Measurements from ENCODE around the gene FRMD6.
"Not testable (repeated sequence)": the region's sequence is repeated elsewhere in the genome, so short reads cannot be mapped to it uniquely, and the experiment has no call there.

Gene FRMD6

DNA sequence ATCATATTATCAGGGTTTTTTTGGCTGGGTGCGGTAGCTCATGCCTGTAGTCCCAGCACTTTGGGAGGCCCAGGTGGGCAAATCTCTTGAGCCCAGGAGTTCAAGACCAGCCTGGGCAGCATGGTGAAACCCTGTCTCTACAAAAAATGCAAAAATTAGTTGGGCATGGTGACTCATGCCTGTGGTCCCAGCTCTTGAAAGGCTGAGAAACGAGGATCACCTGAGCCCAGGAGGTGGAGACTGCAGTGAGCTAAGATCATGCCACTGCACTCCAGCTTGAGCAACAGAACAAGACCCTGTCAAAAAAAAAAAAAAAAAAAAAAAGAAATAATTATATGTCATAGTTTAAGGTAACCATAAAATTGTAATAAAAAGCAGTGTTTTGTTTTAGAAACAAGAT, 18.4 kb upstream of the FRMD6 start:
- not testable (repeated sequence) for DNase-seq

DNA sequence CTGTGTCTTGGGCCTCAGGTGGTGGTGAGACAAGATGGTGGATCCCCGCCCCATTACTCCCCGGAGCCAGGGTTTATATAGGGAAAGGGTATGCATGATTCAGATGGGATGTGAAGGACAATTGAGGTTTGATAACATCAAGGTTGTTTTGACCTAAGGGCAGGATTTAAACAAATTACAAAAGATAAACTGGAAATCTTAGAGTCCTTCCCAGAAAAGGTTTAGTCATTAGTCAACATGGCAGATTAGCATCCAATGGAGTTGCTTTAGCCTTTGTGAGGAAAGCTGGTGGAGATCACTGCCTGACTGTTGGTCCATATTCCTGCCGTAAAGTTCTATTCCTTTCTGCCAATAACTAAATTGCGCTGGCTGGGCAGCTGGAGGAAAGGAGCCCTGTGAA, 15.6 kb upstream of the FRMD6 start:
- DNase-seq, result no peak

- DNase-seq, result no peak
These were observed 13.4 kb upstream of the FRMD6 start for GRCh38 chr14:51638071-51638944.

DNA sequence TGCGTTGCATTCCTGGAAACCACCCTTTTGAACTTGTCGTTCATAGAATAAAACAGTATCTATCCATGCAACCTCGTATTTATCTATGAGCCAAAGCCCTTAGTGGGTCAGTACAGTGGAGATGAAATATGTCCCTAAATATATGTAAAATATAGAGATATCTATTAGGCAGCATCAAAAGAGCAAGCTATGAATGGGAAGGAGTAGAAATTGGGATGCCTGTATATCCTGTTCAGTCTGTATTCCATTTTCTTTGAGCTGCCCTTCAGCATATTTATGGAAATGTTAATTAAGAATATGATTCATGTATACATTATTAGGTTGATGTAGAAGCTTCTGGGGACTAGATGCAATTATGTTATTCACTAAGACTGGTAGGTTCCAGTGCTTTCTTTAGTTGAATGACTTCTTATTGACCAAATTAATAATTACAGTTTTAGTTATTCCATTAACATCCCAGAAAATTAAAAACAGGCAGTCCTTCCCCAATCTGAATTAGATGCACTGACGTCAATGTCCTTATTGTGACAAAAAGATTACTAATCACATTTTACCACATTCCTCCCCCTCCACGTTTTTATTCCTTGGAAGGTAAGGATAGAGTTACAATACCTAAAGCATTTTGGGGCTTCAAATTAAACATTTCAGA, 11.9 kb upstream of the FRMD6 start:
- no peak for DNase-seq

- DNase-seq, result no peak
These were observed 8.6 kb upstream of the FRMD6 start for GRCh38 chr14:51643140-51643539.

DNA sequence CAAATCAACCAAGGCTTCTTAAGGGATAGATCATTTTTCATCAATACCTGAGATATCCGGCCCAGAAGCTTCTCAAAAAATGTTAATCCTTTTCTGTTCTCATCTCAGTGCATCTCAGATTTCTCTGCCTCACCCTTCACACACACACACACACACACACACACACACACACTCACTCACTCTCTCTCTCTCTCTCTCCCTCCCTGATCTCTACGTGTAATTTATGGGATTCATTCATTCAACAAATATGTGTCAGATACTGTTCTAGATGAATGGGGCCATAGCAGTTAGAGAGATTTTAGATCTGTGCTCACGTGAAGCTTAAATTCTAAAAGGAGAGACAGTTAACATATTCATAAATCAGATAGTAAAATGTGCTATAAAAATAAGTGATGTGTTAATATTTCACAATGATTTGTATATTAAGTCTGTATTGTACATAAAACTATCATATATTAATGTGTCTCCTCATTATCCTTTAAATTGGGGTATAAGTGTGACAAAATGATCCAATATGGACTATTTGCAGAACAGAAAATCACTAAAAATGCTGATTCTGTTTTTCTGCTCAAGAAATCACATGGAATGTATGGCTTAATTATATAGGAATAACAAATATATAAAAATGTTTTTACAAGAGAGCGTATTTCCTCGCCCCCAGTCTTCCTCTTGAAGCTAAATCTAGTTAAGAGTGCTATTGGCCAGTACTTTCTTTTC, 7.3 kb upstream of the FRMD6 start:
- no peak for DNase-seq

DNA sequence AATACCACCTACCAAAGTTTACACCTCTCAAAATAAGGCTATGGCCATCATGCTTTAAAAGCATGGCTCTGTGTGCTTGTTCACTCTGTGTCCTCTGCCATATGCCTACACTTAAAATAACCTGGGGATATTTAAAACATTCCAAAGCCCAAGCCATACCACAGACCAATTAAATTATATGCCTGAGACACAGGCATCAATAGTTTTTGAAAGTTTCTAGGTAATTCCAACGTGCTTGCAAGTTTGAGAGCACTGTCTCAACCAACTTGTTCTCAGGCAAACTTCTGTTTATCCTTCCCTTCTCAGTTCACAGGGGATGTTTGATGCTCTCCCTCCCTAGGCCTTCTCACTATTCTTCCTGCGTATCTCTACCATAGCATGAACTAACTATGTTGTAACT, 3.4 kb upstream of the FRMD6 start:
- no peak for DNase-seq

DNA sequence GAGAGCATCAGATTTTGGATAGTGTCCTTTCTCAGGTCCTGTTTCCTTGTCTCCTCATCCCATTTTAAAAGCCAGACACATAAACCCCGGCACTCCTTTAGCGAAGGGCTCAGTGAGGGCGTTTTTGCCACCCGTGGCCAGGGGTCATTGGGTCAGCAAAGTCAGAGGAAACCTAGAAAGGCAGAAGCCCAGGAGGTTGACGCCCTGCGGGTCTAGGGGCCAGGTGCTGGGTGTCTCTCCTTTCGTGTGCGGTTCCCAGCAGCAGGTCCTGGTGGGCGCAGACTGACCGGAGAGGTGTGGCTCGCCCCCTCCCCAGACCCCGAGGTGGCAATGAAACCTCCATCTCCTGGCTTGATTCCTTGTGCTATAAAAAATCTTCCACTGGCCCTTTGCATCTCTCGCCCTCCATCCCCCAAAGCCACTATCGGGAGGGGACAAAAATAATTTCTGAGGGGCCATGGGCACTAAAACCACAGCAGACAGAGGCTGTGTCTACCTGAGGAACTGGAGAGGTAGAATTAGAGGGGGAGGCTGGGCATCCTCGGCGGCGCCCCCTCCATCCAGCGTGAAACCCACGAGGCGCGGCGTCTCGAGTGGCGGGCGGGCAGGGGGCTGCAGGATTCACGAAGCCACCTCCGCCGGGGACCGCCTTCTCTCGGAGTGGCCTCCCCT, 858 bp upstream of the FRMD6 start:
- DNase-seq, result peak; percentile 45

GRCh38 chr14:51652168-51653078, 713 bp downstream of the FRMD6 start:
- DNase-seq, result peak; percentile 69

DNA sequence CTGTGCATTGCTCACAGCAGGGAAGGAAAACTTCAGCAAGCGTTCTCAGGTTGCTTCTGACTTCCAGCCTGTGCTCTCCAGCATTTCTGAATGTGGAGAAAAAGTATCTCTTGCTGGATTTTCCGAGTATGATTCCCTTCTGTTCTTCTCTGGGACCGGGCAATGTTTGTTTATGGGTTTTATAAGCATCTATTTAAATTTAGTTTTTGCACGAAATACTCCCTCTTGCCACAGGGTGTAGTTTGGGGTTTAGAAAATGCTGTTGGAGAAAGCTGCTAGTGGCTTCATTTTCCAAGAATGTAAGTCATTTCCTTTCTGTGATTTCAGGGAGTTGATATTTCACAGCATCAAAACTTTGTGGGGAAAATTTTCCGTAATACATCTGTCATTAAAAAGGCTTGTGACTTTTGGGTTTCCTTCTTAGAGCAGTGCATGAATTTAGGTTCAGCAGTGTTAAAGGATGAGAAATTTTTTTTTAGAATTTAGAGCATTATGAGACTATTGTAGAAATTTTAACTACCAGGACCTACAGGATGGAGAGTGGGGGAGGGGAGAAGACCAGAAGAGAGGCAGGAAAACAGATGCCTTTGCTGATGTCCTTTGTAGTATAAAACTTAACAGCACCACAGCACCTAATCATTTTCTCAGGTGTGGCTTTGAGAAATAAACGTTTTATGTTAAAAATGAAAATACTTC, 1.5 kb downstream of the FRMD6 start:
- DNase-seq, result peak; percentile 61

DNA sequence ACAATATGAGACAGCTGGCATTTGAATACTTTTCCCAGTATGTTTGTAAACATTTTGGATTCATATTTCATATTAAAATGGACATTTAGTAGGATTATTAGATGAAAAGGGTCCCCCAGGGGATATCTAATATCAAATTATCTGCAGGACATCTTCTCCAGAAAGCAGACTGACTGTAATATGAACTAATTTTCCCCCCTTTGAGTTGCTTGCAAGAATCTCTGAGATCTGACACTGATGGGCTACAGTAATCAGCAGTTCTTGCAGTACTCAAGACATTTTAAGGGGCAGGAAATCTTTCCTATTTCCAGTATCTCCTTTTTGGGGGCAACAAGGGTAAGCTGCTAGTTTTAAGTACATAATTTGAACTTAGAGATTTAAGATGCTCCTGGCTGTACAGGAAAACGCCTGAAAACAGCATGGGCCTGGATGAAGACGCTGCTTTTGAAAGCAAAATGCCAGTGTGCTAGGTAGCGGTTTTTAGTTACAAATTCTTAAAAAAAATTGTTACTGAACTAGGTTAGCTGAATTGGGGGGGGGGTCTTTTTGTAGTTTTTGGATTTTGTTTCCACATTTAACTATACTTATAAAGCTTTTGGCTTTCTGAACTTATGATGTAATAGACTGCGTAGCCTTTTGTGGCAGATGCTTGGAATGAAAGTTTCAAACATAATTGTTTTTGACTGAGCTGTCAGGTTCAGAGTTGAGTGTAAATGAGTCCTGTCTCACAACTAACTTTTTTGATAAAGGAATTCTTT, 2.2 kb downstream of the FRMD6 start:
- peak; percentile 80 for DNase-seq

DNA sequence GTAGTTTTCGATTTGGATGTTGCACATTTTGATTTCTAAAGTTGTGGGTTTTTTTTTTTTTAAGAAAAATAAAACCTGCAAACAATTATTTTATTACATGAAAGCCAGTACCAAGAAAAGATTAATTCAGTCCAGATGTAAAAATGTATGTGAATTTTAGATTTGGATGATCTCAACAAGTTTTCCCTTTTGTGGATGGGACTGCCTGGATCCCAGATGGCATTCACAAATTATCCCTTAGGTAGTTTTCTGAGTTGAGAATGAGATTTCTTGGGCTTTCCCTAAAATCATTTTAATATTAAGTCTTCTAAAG, 2.8 kb downstream of the FRMD6 start:
- no peak for DNase-seq

DNA sequence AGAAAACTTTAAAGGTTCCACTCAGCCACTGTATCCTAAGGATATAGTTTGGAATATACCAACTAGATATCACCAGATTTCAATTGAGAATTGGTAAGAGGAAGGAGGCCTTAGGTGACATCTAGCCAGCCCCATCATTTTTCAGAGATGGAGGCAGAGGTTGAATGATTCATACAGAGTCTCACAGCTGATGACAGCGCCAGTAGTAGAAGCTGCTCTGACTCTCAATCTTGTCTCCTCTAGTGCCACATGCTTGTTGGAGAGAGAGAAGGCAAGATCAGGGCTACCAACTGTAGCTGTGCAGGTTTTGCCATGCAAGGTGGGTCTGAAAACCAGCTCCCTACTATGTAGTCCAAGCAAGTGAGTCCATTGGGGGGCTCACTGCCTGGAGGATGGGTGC, 6.1 kb downstream of the FRMD6 start:
- no peak for DNase-seq

DNA sequence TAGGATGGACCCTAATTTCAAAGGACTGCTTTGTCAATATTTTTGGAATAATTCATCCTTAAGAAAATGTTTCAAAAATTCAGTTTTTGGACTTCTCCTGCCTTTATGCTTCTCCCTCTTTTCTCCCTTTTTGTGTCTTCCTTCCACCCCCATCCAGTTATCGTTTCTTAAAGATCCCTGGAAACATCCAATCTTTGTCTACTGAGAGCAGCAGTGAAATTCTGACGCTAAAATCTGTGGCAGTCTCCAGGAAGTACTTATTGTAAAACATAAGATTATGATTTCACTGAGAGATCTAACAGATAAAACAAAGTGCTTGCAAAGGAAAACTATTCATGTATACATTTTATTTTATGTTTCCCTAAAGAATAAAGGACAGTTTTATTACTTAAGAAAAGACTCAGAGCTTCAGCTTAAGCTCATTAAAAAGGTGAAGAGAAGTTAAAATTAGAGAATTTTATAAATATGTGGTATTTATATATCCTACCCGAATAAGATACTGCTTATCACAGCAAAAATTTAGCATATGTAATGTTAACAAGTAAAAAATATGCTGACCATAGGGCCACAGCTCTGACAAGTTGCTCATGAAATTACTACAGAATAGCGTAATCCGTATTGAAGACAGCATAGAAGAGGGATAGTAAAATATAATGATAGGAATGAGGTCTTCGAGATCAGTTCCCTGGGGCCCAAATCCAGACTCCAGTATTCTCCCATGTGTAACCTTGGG, 6.9 kb downstream of the FRMD6 start:
- no peak for DNase-seq

GRCh38 chr14:51660741-51661140, 9.0 kb downstream of the FRMD6 start:
- no peak for DNase-seq

DNA sequence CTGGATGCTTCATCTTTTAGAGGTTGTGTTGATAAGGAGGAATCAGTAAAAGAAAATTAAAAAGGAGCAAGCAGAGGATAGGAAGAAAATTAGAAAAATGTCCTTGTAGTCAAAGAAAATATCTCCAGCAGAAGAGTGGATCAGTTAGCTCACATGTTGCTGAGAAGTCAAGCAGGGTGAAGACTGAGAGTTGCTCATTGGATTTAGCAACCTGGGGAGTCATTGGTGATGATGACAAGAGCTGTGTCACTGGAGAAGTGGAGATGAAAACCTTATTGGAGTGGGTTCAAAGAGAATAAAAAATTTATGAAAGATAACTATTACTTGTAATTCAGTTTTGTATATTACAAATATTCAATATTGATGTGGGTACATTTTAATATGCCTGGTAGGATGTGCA, 9.8 kb downstream of the FRMD6 start:
- DNase-seq, result no peak

DNA sequence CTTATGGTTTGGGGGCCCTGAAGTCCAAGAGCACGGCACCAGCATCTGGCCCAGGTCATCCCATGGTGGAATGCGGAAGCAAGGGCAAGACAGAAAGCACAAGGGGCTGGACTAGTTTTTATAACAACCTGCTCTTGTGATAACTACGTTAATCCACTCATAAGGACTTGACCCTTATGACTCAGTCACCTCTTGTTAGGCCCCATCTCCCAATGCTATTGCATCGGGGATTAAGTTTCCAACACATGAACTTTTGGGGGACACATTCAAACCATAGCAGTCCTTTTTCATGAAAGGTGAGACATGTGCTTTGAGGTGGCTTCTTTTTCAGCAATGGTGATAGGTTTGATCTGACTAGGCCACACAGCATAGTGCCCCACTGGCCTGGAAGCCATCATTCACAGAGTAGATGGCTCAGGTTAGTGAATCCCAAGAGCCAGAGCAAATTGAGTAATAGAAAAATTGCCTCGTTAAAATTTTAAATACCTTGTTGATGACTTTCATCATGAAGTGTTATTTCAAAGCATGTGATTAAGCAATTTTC, 12.1 kb downstream of the FRMD6 start:
- DNase-seq, result no peak

GRCh38 chr14:51666070-51666469, 14.4 kb downstream of the FRMD6 start:
- no peak for DNase-seq

DNA sequence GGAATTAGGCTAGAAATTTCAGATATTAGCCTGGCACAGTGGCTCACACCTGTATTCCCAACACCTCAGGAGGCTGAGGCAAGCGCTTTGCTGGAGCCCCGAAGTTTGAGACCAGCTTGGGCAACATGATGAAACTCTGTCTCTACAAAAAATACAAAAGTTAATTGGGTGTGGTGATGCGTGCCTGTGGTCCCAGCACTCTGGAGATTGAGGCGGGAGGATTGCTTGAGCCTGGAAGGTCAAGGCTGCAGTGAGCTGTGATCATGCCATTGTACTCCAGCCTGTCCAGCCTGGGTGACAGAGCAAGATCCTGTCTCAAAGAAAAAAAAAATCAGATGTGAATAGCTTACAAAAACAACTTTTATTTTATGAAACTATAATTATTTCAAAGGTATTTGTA, 15.1 kb downstream of the FRMD6 start:
- no peak for DNase-seq

DNA sequence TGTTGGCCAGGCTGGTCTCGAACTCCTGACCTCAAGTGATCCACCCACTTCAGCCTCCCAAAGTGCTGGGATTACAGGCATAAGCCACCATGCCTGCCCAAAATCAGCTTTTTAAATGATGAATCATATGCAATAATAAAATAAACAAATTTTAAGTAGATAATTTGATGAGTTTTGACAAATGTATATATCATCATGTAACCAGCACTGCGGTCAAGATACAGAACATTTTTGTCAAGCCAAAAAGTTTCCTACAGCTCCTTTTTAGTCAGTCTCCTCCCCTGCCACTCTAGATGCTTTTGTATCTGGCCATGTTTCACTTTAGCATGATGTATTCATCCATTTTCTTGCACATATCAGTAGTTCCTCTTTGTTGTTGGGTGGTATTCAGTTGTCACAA, 17.2 kb downstream of the FRMD6 start:
- DNase-seq, result no peak
